Prostate gland (tissue), 2 donors: ENCODE data around the gene RNF167.
A peak's percentile ranks its signal among the peaks of the same experiment; 100 is the strongest.

Experiments used
- CTCF ChIP-seq, 4 experiments: fragments of 200-600 bp in 2 of 4; fragments of 450-650 bp in 2 of 4; sonication (generic) in 2 of 4; IDR thresholded peaks; 1 replicate in 3 of 4; 2 replicates in 1 of 4; pipeline ENCODE4 v1.5.1; 2016 to 2019; ENCODE audit warnings: antibody characterized with exemption in 4 of 4, mild to moderate bottlenecking in 2 of 4, moderate library complexity in 2 of 4
- POLR2A ChIP-seq: fragments of 450-650 bp; IDR thresholded peaks from one replicate; pipeline ENCODE4 v1.6.1; 2016; ENCODE audit warnings: antibody characterized with exemption, mild to moderate bottlenecking
- POLR2AphosphoS5 ChIP-seq: sonication (generic); formaldehyde crosslinking; IDR thresholded peaks from one replicate; pipeline ENCODE4 v1.6.1; 2017; ENCODE audit warnings: antibody characterized with exemption

- TF ChIP-seq CTCF (IDR thresholded peaks at IDR 0.05) (peak in 2 of 4 experiments; percentile 25 to 34), POLR2A (peak; percentile 67), POLR2AphosphoS5 (peak; percentile 91)
Measured at GRCh38 chr17:4939796-4940554, at the start of gene RNF167, which contains the start of gene SLC25A11.
